ENCODE results near the gene POU2F2. TPM values are rescaled to one million over a fixed set of nuclear protein-coding genes. Genes with fewer than 3 reads are reported as not detected.

Gene POU2F2
- total and polyA plus RNA-seq, 2 donors (not counting 3 experiments of a cell fraction or from before 2014, with no cell fraction given), result 4.0 to 4.1 TPM

DNA sequence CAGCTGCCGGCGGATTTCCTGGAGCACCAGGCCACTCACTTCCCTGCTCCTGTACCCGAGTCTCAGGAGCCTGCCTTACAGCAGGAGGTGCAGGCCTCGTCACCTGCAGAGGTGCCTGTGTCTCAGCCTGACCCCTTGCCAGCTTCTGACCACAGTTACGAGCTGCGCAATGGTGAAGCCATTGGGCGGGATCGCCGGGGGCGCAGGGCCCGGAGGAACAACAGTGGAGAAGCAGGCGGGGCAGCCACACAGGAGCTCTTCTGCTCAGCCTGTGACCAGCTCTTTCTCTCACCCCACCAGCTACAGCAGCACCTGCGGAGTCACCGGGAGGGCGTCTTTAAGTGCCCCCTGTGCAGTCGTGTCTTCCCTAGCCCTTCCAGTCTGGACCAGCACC lies 53.0 kb downstream of the POU2F2 start:
- no TSS peak for BruUV-seq (replicated peaks)
- TF ChIP-seq, protein P1, sequence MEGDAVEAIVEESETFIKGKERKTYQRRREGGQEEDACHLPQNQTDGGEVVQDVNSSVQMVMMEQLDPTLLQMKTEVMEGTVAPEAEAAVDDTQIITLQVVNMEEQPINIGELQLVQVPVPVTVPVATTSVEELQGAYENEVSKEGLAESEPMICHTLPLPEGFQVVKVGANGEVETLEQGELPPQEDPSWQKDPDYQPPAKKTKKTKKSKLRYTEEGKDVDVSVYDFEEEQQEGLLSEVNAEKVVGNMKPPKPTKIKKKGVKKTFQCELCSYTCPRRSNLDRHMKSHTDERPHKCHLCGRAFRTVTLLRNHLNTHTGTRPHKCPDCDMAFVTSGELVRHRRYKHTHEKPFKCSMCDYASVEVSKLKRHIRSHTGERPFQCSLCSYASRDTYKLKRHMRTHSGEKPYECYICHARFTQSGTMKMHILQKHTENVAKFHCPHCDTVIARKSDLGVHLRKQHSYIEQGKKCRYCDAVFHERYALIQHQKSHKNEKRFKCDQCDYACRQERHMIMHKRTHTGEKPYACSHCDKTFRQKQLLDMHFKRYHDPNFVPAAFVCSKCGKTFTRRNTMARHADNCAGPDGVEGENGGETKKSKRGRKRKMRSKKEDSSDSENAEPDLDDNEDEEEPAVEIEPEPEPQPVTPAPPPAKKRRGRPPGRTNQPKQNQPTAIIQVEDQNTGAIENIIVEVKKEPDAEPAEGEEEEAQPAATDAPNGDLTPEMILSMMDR (IDR thresholded peaks at IDR 0.05; ENCODE audit: extremely low read depth in 1 of 2, insufficient read depth in 1 of 2, low read depth in 1 of 2, low read length in 2 of 2), result no peak
- no peak for TF ChIP-seq FOS (IDR thresholded peaks at IDR 0.05; ENCODE audit: borderline replicate concordance, insufficient read depth, low read length)
- no peak for TF ChIP-seq GATA2 (IDR thresholded peaks at IDR 0.05; ENCODE audit: insufficient read depth, insufficient read length, low read depth, low read length)
- no peak for TF ChIP-seq POLR2AphosphoS5 (IDR thresholded peaks at IDR 0.05; ENCODE audit: insufficient read depth, low read depth, low read length)
- no peak for TF ChIP-seq POLR2A (IDR thresholded peaks at IDR 0.05; ENCODE audit: low read depth, low read length)
- no peak for TF ChIP-seq MAX (IDR thresholded peaks at IDR 0.05; ENCODE audit: insufficient read depth, insufficient read length)
- no peak for TF ChIP-seq JUN (IDR thresholded peaks at IDR 0.05; ENCODE audit: borderline replicate concordance, insufficient read depth, insufficient read length, low read depth)
- TF ChIP-seq EZH2 (IDR thresholded peaks at IDR 0.05; ENCODE audit: borderline replicate concordance, low read depth, low read length, severe bottlenecking), result no peak
- no peak for TF ChIP-seq MYC (IDR thresholded peaks at IDR 0.05; ENCODE audit: low read depth, low read length)
- Histone ChIP-seq H3K4me2 (ENCODE audit: insufficient read depth, low read length) (no peak overlapping the region), H3K9me3 (replicated peaks; ENCODE audit: control insufficient read depth, insufficient read depth, low read length) (no peaks in the 10 kb centered on the region), H3K27ac (ENCODE audit: insufficient read depth, low read depth, low read length) (no peak overlapping the region), H3K9ac (replicated peaks; ENCODE audit: extremely low read depth, insufficient read depth, low read length) (no peak overlapping the region), H3K4me1 (ENCODE audit: control insufficient read depth, extremely low read depth, insufficient read depth, low read length) (peaks cover 16% of the 10 kb centered on the region), H3K79me2 (ENCODE audit: control insufficient read depth, insufficient read depth, low read length) (peaks cover 51% of the 10 kb centered on the region), H2AFZ (ENCODE audit: low read depth, low read length) (no peak overlapping the region), H3K36me3 (ENCODE audit: control insufficient read depth in 2 of 2, extremely low read depth in 1 of 2, insufficient read depth in 2 of 2, low read length in 2 of 2) (peaks cover 12 to 32% of the 10 kb centered on the region in 2 experiments), H3K4me3 (replicated peaks in 1 of 3; ENCODE audit: insufficient read depth in 1 of 3, low read depth in 1 of 3, low read length in 3 of 3) (no peak overlapping the region), H3K9me1 (replicated peaks; ENCODE audit: control insufficient read depth, extremely low read depth, insufficient read depth, low read length) (no peaks in the 10 kb centered on the region), H3K27me3 (ENCODE audit: control insufficient read depth in 2 of 2, insufficient read depth in 2 of 2, low read length in 2 of 2) (no peaks in the 10 kb centered on the region), H4K20me1 (replicated peaks; ENCODE audit: control insufficient read depth, extremely low read depth, insufficient read depth, low read length) (no peaks in the 10 kb centered on the region)
- intact Hi-C loops (cut with micrococcal nuclease), result no loop called here
- CTCF ChIA-PET, result interaction anchor here (1.0 kb wide), 1 partner anchor 13 kb away, joined by 5 read pairs; no protein-coding TSS in a partner anchor
- POLR2A ChIA-PET, result no interaction called here
- DNase-seq (ENCODE audit: low read depth, low spot score), result no peak
- dilution Hi-C loops (cut with MboI; ENCODE audit: extremely low pct_ligation_motif_present, low sequenced_read_pairs), result no loop called here
- FAIRE-seq, result no peak
